ENCODE measurements around the gene MTHFD2.

MTHFD2 gene

GRCh38 chr2:74264281-74264680 lies 65.9 kb downstream of the MTHFD2 start:
- DNase-seq (ENCODE audit: low read depth): no peak

- no peak for DNase-seq (ENCODE audit: low read depth)
Measured at GRCh38 chr2:74267068-74267467, 68.7 kb downstream of the MTHFD2 start.
